C1 segment of cervical spinal cord (tissue), 14 donors: Measurements from ENCODE around the gene PLAAT5.

Source experiments
- DNase-seq, 14 donors: peaks; one replicate each; lab custom pipeline; 2025; lab: John Stamatoyannopoulos, UW

Gene PLAAT5

GRCh38 chr11:63512816-63513215 lies 21.8 kb upstream of the PLAAT5 start:
- no peak for DNase-seq

- DNase-seq: peak in 3 of 14 donors; percentile 1 to 43 (median 23)
Measured at GRCh38 chr11:63511048-63511748, 20.2 kb upstream of the PLAAT5 start.

DNA sequence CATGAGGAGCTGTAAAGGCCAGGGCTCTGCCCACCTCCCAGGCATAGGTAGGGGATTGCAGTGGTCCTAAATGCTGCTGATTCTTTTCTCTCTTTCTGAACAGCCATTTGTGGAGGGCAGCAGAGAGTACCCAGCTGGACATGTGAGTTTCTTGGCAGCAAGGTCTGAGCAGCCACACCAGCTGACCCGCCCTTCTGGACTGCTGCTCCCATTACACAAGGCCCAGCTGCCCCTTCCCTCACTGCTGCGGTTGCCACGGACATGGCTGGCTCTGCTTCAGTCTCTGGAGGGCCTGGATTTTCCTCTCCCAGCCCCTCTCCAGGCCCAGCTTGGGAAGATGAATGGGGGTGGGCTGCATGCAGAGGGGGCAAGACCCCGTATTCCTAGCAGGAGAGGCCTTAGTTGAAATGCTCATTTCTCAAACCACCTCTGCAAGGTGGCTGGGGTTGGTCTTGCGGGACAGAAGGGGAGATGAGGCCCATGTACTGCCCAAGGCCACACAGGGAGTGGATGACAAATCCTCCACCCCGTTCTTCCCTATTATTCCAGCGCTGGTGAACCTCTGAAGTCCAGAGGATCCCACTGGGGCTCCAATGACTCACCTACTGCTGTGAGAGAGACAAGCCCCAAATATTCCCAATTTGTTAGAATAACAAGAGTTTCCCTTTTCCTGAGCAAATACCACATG lies 19.5 kb upstream of the PLAAT5 start:
- peak in 12 of 14 donors; percentile 42 to 89 (median 78) for DNase-seq

GRCh38 chr11:63508745-63509144 lies 17.8 kb upstream of the PLAAT5 start:
- no peak for DNase-seq

DNA sequence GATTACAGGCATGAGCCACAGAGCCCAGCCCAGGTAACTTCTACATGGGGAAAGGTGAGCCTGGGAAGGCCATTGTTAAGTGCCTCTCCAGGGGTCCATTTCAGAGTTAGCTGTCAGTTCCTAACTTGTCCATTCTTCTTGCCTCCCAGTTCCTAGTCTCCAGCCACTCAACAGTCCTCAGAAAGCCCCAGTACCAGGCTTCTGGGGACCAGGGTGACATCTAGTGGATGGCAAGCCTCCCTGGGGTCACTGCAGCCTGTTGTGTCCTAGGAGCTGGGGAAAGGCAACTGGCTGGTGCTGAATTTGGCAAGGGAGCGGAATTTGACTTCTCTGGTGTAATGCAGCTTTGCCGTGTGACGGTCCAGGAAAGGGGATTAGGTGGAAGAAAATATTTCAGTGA lies 17.0 kb upstream of the PLAAT5 start:
- peak in 10 of 14 donors; percentile 19 to 69 (median 59) for DNase-seq

- DNase-seq: no peak
Measured at GRCh38 chr11:63507511-63507910, 16.5 kb upstream of the PLAAT5 start.

DNA sequence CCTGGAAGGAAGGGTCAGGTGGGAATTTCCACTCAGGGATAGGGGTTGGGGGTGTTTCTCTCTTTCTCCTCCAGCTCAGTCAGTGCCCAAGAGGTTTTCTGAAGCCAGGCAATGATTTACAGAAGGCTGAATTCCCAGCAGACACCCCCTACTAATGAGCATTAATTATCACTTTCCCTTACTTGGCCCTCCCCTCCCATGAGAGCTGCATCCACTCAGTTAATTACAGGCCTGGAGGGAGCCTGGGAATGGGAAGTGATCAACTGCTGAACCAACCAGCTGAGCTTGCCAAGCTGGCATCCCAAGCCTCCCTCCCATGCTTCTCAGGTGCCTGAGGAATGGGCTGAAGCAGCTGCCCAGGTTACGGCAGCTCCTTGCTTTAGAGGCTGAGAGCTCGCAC lies 15.9 kb upstream of the PLAAT5 start:
- no peak for DNase-seq

DNA sequence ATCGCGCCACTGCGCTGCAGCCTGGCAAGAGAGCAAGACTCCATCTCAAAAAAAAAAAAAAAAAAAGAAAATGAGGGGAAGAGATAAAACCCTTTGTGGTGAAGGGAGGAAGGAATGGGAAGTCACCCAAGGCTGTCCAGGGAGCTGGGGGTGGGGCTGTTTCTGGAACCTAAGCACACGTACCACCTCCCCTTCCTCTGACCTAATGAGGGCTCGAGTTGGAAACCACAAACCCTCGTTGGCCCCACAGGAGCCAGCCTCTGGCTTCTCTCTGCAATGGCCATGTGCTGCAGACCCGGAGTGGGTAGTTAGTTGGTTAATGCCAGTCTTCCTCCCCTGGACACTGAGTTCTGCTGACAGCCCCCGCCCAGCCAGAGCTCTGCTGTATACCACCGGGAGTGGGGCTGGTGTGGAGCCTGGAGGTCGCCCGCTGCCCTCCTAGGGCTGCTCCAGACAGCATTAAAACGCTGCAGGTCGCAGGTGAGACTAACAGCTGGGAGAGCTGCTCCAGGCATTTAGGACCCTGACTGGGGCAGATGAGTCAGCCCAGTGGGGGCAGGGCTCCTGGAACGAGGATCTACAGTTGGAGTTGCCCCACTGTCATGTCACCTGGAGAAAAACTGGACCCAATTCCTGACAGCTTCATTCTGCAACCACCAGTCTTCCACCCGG lies 15.0 kb upstream of the PLAAT5 start, which contains the start of gene LGALS12:
LGALS12 (plus strand) TSS at position 228 of the 672 bp plus-strand sequence; CDS start at position 603, 375 bp downstream.
- no peak for DNase-seq

- DNase-seq: peak in 3 of 14 donors; percentile 12 to 16 (median 14)
Measured at GRCh38 chr11:63504933-63505586, 14.1 kb upstream of the PLAAT5 start.

DNA sequence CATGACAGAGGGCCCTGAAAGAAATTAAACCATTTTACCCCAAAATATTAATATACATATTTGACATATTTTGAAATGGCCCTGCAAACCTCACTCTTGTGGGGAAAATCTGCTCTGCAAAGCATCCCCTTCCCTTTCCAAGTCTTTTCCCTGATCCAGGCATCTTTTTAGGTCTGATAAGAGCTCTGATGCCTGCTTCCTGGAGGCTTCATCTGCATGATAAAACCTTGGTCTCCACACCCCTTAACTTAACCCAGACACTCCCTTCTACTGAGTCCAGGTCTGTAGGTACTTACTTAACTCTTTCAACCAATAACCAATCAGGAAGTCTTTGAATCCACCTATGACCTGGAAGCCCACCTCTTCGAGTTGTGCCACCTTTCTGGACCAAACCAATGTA lies 13.1 kb upstream of the PLAAT5 start:
- no peak for DNase-seq

- DNase-seq: no peak
Measured at GRCh38 chr11:63503492-63503891, 12.5 kb upstream of the PLAAT5 start.

- no peak for DNase-seq
Measured at GRCh38 chr11:63502252-63502820, 11.4 kb upstream of the PLAAT5 start.

- DNase-seq: no peak
Measured at GRCh38 chr11:63501236-63501635, 10.3 kb upstream of the PLAAT5 start.

DNA sequence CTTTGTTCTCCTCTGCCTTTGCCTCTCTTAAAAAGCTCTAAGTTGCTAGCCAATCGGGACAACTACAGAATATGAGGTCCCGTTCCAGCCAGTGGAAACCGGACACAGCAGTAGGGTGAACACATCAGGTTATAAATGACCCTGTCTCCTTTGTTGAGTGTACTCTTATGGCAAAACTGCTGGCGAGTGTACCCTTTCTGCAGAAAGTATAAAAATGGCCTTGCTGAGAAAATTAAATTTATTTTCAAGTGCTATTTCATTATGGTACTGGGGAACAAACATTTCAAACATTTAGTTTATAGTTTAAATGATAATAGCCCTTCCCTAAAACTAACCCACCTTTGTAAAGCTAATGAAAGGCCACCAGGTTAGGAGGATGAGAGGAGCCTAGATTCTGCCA lies 8.9 kb upstream of the PLAAT5 start:
- DNase-seq: no peak

DNA sequence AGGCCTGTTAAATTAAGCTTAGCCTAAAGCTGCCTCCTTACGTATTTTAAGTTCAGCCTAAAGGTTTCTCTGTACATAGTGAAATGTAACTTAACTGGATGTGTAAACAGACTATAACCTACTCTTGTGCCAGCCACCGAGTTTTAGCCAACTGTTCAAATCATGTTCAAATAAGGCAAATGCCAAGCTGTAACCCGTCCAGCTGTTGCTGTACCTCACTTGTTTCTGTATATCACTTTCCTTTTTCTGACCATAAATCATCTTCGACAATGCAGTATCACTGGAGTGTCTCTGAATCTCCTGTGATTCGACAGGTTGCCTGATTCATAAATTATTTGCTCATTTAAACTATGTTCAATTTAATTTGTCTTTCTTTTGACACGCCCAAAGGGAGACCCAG lies 4.0 kb upstream of the PLAAT5 start:
- no peak for DNase-seq

DNA sequence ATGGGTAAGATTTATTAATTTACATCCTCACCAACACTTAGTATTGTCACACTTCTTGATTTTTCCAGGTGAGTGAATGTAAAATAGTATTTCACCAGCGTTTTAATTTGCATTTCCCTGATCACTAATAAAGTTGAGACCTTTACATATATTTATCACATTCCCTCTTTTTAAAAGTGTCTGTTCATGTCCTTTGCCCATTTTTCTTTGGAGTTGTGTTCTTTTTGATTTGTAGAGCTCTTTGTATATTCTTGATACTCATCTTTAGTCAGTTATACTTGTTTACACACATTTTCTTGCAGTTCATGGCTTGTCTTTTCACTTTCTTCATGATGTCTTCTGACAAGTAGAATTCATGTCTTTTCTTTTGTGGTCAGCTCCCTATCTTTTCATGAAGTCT lies 2.2 kb upstream of the PLAAT5 start:
- DNase-seq: no peak

DNA sequence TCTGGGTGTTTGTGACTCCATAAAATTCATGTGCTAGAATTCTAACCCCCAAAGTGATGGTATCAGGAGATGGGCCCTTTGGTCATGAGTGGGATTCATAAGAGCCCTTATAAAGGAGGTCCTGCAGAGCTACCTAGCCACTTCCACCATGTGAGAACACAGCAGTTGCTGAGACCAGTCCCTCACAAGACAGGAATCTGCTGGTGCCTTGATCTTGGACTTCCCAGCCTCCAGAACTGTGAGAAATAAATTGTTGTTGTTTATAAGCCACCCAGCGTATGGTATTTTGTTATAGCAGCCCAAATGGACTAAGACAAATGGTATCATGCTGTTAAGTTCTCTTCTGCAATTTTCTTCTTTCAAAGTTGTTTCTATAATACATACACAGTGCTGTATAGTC lies 1.5 kb upstream of the PLAAT5 start:
- no peak for DNase-seq

DNA sequence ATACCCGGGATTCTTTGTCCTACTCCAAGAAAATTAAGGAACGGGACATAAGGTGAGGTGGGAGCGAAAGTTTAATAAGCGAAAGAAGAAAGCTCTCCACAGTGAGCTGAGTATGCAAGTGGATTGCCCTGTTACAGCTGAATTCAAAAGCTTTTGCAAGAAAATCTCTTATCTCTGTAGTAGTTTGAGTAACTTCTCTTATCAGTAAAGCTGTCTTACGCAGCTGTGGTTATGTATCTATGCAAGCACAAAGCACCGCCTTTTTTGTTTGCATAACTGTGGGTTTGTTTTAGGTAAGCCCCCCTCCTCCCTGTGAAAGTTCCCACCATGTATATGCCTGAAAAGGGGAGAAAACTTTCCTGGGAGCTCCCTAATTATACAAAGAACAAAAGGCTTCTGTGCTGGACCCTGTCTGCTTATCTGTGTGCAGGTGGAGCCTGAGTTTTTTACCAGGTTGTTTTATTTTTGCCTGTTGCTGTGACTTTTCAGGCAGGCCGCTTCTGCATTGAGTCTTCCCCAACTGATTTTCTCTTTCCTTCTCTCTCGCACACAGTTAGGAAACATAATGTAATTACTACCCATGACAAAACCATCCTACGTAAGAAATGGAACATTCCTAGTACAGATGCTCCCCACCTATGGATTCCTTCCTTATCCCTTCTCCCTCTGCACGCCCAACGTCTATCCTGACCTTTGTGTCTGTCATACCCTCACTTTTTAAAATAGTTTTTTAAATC lies 837 bp upstream of the PLAAT5 start:
- no peak for DNase-seq

GRCh38 chr11:63491240-63491587 lies 247 bp upstream of the PLAAT5 start:
- DNase-seq: no peak

- DNase-seq: peak in 2 of 14 donors; percentile 49 to 54
Measured at GRCh38 chr11:63489879-63490278, 1.1 kb downstream of the PLAAT5 start.

GRCh38 chr11:63488789-63489188 lies 2.2 kb downstream of the PLAAT5 start:
- no peak for DNase-seq
